ENCODE results near the gene IQCB1.

GRCh38 chr3:121834671-121835464, at the start of gene IQCB1, which contains the start of gene EAF2:
- TF ChIP-seq TSHZ2 (CRISPR knock-in tag; IDR thresholded peaks at IDR 0.05) (no peak), SNAI2 (CRISPR knock-in tag; IDR thresholded peaks at IDR 0.05) (no peak), ZNF8 (CRISPR knock-in tag; IDR thresholded peaks at IDR 0.05) (no peak), OSR1 (CRISPR knock-in tag; IDR thresholded peaks at IDR 0.05) (no peak), ZNF70 (CRISPR knock-in tag; IDR thresholded peaks at IDR 0.05) (no peak), POU6F1 (CRISPR knock-in tag; IDR thresholded peaks at IDR 0.05; ENCODE audit: borderline replicate concordance, low read depth) (no peak), ARNTL (CRISPR knock-in tag; IDR thresholded peaks at IDR 0.05; ENCODE audit: borderline replicate concordance, low read depth) (no peak), ESRRG (CRISPR knock-in tag; IDR thresholded peaks at IDR 0.05) (no peak), ZFP30 (CRISPR knock-in tag; IDR thresholded peaks at IDR 0.05) (no peak), GLIS3 (CRISPR knock-in tag; IDR thresholded peaks at IDR 0.05) (no peak), PATZ1 (CRISPR knock-in tag; IDR thresholded peaks at IDR 0.05; ENCODE audit: borderline replicate concordance) (no peak), RARB (CRISPR knock-in tag; IDR thresholded peaks at IDR 0.05) (no peak), TOX (CRISPR knock-in tag; IDR thresholded peaks at IDR 0.05; ENCODE audit: borderline replicate concordance) (no peak), ZC3H10 (CRISPR knock-in tag; IDR thresholded peaks at IDR 0.05) (no peak)

Data from SK-N-SH treated with all-trans-retinoic acid at 6 μM for 48 hours (cell line).